RWPE1 (cell line): ENCODE data around the gene CNNM4.

Source experiments
- CTCF ChIA-PET: fragments of 350-600 bp; sonication (Branson Sonifier 250); formaldehyde crosslinking; extraction: SDS; loops from one replicate; lab custom pipeline; 2021; lab: Yijun Ruan, JAX
- POLR2A ChIA-PET: fragments of 400-600 bp; formaldehyde crosslinking; extraction: SDS; loops from one replicate; lab custom pipeline; 2020; ENCODE audit warnings: antibody characterized with exemption; ENCODE audit not compliant: low non-redundant PET; lab: Yijun Ruan, JAX
- DNase-seq: peaks from one replicate; pipeline ENCODE4 v3.0.0; 2012; ENCODE audit warnings: low spot score
- H3K27ac ChIP-seq: fragments of 450-650 bp; 2 replicates; pipeline ENCODE4 v1.5.1; 2017
- CTCF ChIP-seq: fragments of 450-650 bp; conservative IDR thresholded peaks from 2 replicates; pipeline ENCODE4 v1.5.1; 2017; ENCODE audit warnings: low read depth, mild to moderate bottlenecking

Gene CNNM4

DNA sequence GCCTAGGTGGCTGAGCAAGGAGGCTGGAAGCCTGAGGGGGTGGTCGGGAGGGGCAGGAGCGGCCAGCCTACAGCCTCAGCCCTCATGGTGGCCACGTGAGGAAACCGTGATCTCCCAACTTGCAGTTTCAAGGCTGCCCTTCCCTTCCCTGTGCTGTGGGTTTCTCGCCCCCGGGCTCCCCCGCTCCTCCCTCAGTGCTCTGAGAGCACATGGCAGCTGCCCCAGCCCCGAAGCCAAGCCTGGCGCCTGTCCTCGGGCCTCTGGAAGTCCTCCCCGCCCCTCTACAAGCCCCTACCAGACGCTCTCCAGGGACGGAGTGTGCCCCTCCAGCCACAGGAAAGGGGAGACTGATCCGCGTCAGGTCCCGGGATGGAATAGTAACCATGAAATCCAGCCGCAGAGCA is 83.7 kb downstream of the CNNM4 start:
- CTCF ChIA-PET: interaction anchor here (1.9 kb wide), 1 partner anchor 14 kb away, joined by 11 read pairs; the partner anchor contains the start of gene ANKRD39
- DNase-seq: no peak
- no peak for TF ChIP-seq CTCF
- no peak overlapping the region for H3K27ac ChIP-seq
- POLR2A ChIA-PET: no interaction called here

GRCh38 chr2:96846825-96847224 is 86.1 kb downstream of the CNNM4 start:
- H3K27ac ChIP-seq: no peak overlapping the region
- no peak for DNase-seq
- CTCF ChIA-PET: no interaction called here
- POLR2A ChIA-PET: no interaction called here
- TF ChIP-seq CTCF: no peak

DNA sequence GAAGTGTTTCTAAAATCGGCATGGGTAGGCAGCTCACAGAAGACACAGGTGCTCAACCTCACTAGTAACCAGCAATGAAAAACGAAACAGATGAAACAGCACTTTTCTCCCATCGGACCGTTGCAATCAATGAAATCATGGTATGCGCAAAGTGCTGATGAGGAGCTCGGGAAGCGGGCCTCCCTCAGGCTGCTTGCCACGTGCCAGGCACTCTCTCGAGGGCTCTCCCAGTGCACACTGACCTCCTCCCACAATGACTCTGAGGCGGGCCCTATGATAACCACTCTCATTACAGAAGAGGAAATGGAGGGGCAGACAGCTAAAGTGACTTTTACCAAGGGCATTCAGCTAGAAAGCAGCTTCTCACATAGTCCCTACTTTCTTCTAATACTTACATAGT is 86.9 kb downstream of the CNNM4 start:
- ChIA-PET CTCF (interaction anchor here (0.8 kb wide), 1 partner anchor 21 kb away, joined by 3 read pairs; no protein-coding TSS in a partner anchor), POLR2A (no interaction called here)
- no peak overlapping the region for H3K27ac ChIP-seq
- no peak for TF ChIP-seq CTCF
- no peak for DNase-seq

DNA sequence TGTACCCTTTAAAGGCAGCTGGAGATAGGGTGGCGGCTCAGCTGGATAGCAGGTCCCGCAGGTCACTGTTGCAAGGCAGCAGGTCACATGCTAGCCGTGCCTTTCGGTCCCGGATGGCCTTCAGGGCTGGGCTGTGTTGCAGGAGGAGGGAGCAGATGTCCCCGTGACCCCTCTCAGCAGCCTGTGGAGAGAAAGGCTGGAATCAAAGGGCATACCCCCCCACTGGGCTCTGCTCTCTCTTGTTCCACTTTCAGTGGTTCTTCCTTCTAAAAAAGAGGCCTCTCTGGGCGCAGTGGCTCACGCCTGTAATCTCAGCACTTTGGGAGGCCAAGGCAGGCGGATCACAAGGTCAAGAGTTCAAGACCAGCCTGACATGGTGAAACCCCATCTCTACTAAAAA is 87.6 kb downstream of the CNNM4 start:
- CTCF ChIA-PET: no interaction called here
- DNase-seq: no peak
- POLR2A ChIA-PET: no interaction called here
- no peak overlapping the region for H3K27ac ChIP-seq
- TF ChIP-seq CTCF: no peak

- CTCF ChIA-PET: interaction anchor here (0.6 kb wide), 3 partner anchors 68 to 215 kb away, joined by 3 to 4 read pairs (median 3); no protein-coding TSS in a partner anchor
- no peak for DNase-seq
- POLR2A ChIA-PET: no interaction called here
- no peak for TF ChIP-seq CTCF
- no peak overlapping the region for H3K27ac ChIP-seq
These were observed 92.0 kb downstream of the CNNM4 start for GRCh38 chr2:96852667-96853066.

DNA sequence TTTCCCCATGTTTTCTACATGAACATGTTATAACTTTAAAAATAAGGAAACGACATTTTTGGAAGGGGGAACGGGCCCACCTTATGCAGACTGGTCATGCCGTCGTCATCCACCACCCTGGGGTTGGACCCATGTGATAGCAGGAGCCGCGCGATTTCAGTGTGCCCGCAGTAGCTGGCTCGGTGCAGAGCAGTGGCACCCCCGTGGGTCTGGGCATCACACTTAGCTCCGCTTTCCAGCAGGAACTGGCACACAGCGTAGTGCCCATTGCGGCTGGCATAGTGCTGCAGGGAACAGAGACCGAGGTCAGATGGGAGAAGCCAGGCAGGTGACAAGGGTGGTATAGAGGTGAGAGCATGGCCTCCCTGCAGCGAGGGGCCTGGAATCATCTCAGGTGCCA is 92.6 kb downstream of the CNNM4 start:
- no peak for DNase-seq
- ChIA-PET CTCF (interaction anchor here (0.6 kb wide), 2 partner anchors 69 to 98 kb away, joined by 3 to 4 read pairs; no protein-coding TSS in a partner anchor), POLR2A (no interaction called here)
- no peak for TF ChIP-seq CTCF
- no peak overlapping the region; the same call in 1 of the 2 replicates for H3K27ac ChIP-seq
